Measurements from ENCODE around the gene FCRL5. TPM values are rescaled to one million over a fixed set of nuclear protein-coding genes. Genes with fewer than 3 reads are reported as not detected.

Gene FCRL5
- total and polyA plus RNA-seq, 9 of the 15 experiments (the other 6 are each of a cell fraction or from before 2014, with no cell fraction given) = not detected

- no peak for TF ChIP-seq HMGN3 (IDR thresholded peaks at IDR 0.05; ENCODE audit: borderline replicate concordance, extremely low read depth, insufficient read length, low read depth, low read length)
- no peak for TF ChIP-seq ESRRB (CRISPR knock-in tag; IDR thresholded peaks at IDR 0.05; ENCODE audit: borderline replicate concordance)
These were observed 83.0 kb downstream of the FCRL5 start (continued) for GRCh38 chr1:157469300-157469699.

GRCh38 chr1:157466011-157466410 lies 86.3 kb downstream of the FCRL5 start:
- Histone ChIP-seq H3K9me3 (replicated peaks; ENCODE audit: control insufficient read depth, insufficient read depth, low read depth, low read length) (no peaks in the 10 kb centered on the region), H3K27me3 (ENCODE audit: control insufficient read depth in 2 of 2, insufficient read depth in 2 of 2, low read length in 2 of 2) (peaks cover 2 to 5% of the 10 kb centered on the region in 2 experiments; a peak in 1 of 5 replicates), H3K36me3 (ENCODE audit: control insufficient read depth, insufficient read depth, low read length) (no peaks in the 10 kb centered on the region), H2AFZ (ENCODE audit: low read depth, low read length) (no peak overlapping the region), H3K4me1 (replicated peaks in 1 of 2; ENCODE audit: control insufficient read depth in 2 of 2, insufficient read depth in 2 of 2, low read length in 2 of 2) (no peaks in the 10 kb centered on the region), H3K79me2 (ENCODE audit: control insufficient read depth, insufficient read depth, low read length) (no peaks in the 10 kb centered on the region), H3K27ac (ENCODE audit: extremely low read depth, low read depth, low read length) (no peak overlapping the region), H3K9ac (ENCODE audit: insufficient read depth in 1 of 2, low read depth in 2 of 2, low read length in 2 of 2) (no peak overlapping the region), H3K9me1 (ENCODE audit: control insufficient read depth, insufficient read depth, low read length) (no peaks in the 10 kb centered on the region), H4K20me1 (replicated peaks; ENCODE audit: control insufficient read depth, insufficient read depth, low read length) (no peaks in the 10 kb centered on the region), H3K4me3 (no peak overlapping the region), H3K4me2 (ENCODE audit: insufficient read depth, low read length) (no peak overlapping the region)
- in situ Hi-C loops (cut with MboI) = no loop called here
- ATAC-seq (no peak), DNase-seq (ENCODE audit: extremely low read depth in 1 of 4, low spot score in 3 of 4) (no peak), FAIRE-seq (no peak)
- intact Hi-C loops (cut with micrococcal nuclease) = no loop called here
- POLR2A ChIA-PET = interaction anchor here (1.1 kb wide), 1 partner anchor 17 kb away, joined by 3 read pairs; no protein-coding TSS in a partner anchor
- no TSS peak for BruUV-seq (replicated peaks)
- TF ChIP-seq GATAD2B (IDR thresholded peaks at IDR 0.05; ENCODE audit: borderline replicate concordance) = no peak
- 9% methylated on average over 5 of the region's 5 CpGs for WGBS (ENCODE audit: insufficient coverage, low coverage, missing lambda C conversion rate)
- CTCF ChIA-PET (ENCODE audit: low intra/inter-chr PET ratio) = no interaction called here

Other genes starting within 250 kb of the FCRL5 start
- not detected in 2 replicates for gene FCRL4, start 45.6 kb upstream of the FCRL5 start, total RNA-seq (2014; rRNA removed)
- not detected in 2 replicates for gene FCRL4, start 45.6 kb upstream of the FCRL5 start, total RNA-seq (2014; rRNA removed; fragmentation: Illumina TruSeq; extraction: Trizol)
- gene FCRL4, start 45.6 kb upstream of the FCRL5 start, total RNA-seq (2015; rRNA removed; fragmentation: Illumina TruSeq; extraction: Trizol) = not detected in 2 replicates
- gene FCRL4, start 45.6 kb upstream of the FCRL5 start, total RNA-seq (2021) = not detected in 2 replicates
- not detected in 2 replicates for gene FCRL4, start 45.6 kb upstream of the FCRL5 start, polyA plus RNA-seq (2011; rRNA removed)
- not detected in 2 replicates for gene FCRL4, start 45.6 kb upstream of the FCRL5 start, polyA plus RNA-seq (2014; fragmentation: Illumina TruSeq; extraction: Trizol)
- not detected for gene FCRL4, start 45.6 kb upstream of the FCRL5 start, polyA plus RNA-seq (2014; fragmentation: Nextera tagmentation; extraction: Ambion mirVana)
- not detected in 2 replicates for gene FCRL4, start 45.6 kb upstream of the FCRL5 start, polyA plus RNA-seq (2014; rRNA removed)
- not detected in 2 replicates for gene FCRL3, start 148.3 kb upstream of the FCRL5 start, total RNA-seq (2014; rRNA removed)
- gene FCRL3, start 148.3 kb upstream of the FCRL5 start, total RNA-seq (2014; rRNA removed; fragmentation: Illumina TruSeq; extraction: Trizol) = not detected in 2 replicates
- gene FCRL3, start 148.3 kb upstream of the FCRL5 start, total RNA-seq (2015; rRNA removed; fragmentation: Illumina TruSeq; extraction: Trizol) = not detected in 2 replicates
- gene FCRL3, start 148.3 kb upstream of the FCRL5 start, total RNA-seq (2021) = not detected in 2 replicates
- not detected in 2 replicates for gene FCRL3, start 148.3 kb upstream of the FCRL5 start, polyA plus RNA-seq (2011; rRNA removed)
- gene FCRL3, start 148.3 kb upstream of the FCRL5 start, polyA plus RNA-seq (2014; fragmentation: Illumina TruSeq; extraction: Trizol) = not detected in 2 replicates
- gene FCRL3, start 148.3 kb upstream of the FCRL5 start, polyA plus RNA-seq (2014; fragmentation: Nextera tagmentation; extraction: Ambion mirVana) = not detected
- not detected in 2 replicates for gene FCRL3, start 148.3 kb upstream of the FCRL5 start, polyA plus RNA-seq (2014; rRNA removed)
- gene FCRL2, start 224.6 kb upstream of the FCRL5 start, total RNA-seq (2014; rRNA removed) = not detected in 2 replicates
- not detected in 2 replicates for gene FCRL2, start 224.6 kb upstream of the FCRL5 start, total RNA-seq (2014; rRNA removed; fragmentation: Illumina TruSeq; extraction: Trizol)
- not detected in 2 replicates for gene FCRL2, start 224.6 kb upstream of the FCRL5 start, total RNA-seq (2015; rRNA removed; fragmentation: Illumina TruSeq; extraction: Trizol)
- gene FCRL2, start 224.6 kb upstream of the FCRL5 start, total RNA-seq (2021) = not detected in 2 replicates
- not detected in 2 replicates for gene FCRL2, start 224.6 kb upstream of the FCRL5 start, polyA plus RNA-seq (2011; rRNA removed)
- gene FCRL2, start 224.6 kb upstream of the FCRL5 start, polyA plus RNA-seq (2014; fragmentation: Illumina TruSeq; extraction: Trizol) = not detected in 2 replicates
- not detected for gene FCRL2, start 224.6 kb upstream of the FCRL5 start, polyA plus RNA-seq (2014; fragmentation: Nextera tagmentation; extraction: Ambion mirVana)
- not detected in 2 replicates for gene FCRL2, start 224.6 kb upstream of the FCRL5 start, polyA plus RNA-seq (2014; rRNA removed)

Data from K562 (cell line).